IPS-NIHi11 (cell line): Measurements from ENCODE around the gene STARD5.
A peak's percentile ranks its signal among the peaks of the same experiment; 100 is the strongest.

Source experiments
- DNase-seq: peaks from one replicate; pipeline ENCODE4 v3.0.0; 2012; ENCODE audit warnings: mixed read lengths, low spot score

The STARD5 gene

GRCh38 chr15:81292523-81293001, 31.4 kb downstream of the STARD5 start:
- DNase-seq, result no peak

- no peak for DNase-seq
These were observed 31.9 kb downstream of the STARD5 start for GRCh38 chr15:81291916-81292522.

GRCh38 chr15:81289910-81290309, 34.0 kb downstream of the STARD5 start:
- no peak for DNase-seq

DNA sequence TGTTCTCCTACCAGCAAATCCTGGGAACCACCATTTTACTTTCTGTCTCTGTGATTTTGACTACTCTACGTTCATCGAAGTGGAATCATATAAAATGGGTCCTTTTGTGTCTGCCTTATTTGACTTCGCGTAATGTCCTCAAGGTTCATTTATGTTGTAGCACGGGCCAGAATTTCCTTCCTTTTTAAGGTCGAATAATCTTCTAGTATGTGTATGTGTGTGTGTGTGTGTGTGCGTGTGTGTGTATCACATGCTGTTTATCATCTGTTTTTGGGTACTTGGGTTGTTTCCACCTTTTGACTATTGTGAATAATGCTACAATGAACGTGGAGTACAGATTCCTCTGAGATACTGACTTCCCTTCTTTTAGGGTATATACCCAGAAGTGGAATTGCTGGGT, 35.3 kb downstream of the STARD5 start:
- no peak for DNase-seq

GRCh38 chr15:81288040-81288439, 35.9 kb downstream of the STARD5 start:
- no peak for DNase-seq

- no peak for DNase-seq
These were observed 37.3 kb downstream of the STARD5 start for GRCh38 chr15:81286621-81287121.

- no peak for DNase-seq
These were observed 38.5 kb downstream of the STARD5 start for GRCh38 chr15:81285461-81285860.

GRCh38 chr15:81284256-81285031, 39.5 kb downstream of the STARD5 start:
- DNase-seq, result no peak

DNA sequence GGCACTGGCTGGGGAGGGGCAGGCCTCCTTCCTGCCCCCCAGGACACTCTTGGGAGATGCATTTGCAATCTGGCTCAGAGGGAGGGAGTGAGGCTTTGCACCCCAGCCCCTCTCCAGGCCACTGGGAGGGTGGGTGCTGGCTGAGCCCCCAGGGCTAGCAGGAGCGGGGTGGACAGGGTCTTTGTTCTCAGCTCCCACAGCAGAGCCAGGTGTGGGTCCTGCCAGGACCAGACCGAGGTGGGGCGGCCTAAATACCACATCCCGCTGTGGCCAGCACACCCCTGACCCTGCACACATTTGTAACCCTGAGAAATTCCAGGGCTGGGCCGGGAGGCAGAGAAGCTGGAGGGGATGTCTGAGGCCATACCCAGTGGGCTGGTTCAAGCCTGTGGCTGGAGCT, 41.0 kb downstream of the STARD5 start:
- no peak for DNase-seq

- no peak for DNase-seq
These were observed 41.4 kb downstream of the STARD5 start for GRCh38 chr15:81282606-81282895.

DNA sequence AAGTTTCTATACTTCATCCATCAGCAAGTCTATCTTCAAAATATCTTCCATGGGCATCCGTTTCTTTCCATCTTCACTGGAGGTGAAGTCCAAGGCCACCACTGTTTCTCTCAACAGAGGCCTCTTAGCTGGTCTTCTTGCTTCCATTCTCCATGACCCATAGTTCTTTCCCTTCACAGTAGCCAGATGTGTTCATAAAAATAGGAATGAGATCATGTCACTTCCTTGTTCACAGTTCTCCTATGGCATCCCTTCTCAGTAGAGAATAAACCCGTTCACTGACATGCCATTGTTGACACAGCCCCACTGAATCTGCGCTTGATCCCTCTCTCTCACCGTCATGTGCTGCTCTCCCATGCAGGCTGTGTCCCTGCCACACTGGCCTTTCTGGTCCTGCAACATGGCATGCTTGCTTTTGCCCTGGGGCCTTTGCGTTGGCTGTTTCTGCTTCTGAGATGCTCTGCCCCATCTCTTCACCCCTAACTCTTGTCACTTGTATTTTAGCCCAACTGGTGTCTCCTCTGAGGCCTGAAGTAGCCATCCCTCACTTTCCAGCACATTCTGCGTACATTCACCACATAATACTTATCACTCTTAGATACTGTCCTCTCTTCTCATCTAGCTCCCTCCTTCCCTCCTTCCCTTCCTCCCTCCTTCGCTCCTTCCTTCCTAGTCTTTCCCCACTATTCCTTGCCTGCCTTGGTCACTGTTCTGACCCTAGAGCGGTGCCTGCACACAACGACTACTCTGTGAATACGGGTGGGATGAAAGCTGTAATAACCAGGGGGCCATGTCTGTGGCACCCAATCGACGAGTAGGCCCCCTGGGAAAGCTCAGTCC, 42.0 kb downstream of the STARD5 start:
- DNase-seq, result no peak

DNA sequence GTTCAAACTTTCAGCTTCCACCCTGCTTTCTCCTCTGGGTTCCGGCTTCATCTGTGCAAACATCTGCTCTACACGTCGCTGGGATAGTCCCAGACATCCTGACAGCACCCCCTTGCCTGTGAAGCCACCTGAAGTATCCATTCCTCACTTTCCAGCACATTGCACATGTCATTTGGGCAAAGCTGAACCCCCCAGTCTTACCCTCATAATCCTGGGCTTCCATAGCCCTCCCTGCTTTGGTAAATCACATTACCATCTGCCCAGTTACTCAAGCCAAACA, 42.5 kb downstream of the STARD5 start:
- DNase-seq, result no peak

DNA sequence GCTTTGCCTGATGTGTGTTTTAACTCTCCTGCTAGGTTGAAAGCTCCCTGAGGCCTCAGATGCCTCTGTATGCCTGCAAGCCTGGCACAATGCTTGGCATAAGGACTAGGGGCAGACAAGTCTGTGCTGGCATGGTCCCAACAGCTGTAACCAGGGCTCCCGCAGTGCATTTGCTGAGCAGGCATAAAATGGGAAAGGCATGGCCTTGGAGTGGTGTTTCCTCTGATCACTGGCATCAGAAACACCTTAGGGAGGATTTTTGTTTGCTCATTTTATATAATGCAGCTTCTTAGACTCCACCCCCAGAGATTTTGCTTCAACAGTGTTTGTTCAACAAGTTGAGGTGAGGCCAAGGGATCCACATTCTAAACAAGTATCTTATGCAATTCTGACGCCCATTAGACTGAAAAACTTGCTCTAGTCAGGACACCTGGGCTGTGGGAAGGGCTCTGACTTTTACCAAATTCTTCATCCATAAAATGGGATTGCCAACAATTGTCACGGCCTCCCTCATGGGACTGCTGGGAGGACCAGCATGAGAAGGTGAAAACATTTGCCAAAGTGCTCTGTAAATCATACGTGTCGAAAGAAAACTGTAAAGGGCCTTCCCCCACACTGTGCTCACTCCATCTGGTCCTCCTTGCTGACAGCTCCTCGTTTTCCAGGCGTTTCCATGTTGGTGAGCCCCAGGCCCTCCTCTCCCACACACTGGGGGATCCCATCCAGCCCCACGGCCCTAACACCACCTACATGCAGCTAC, 43.1 kb downstream of the STARD5 start:
- no peak for DNase-seq

DNA sequence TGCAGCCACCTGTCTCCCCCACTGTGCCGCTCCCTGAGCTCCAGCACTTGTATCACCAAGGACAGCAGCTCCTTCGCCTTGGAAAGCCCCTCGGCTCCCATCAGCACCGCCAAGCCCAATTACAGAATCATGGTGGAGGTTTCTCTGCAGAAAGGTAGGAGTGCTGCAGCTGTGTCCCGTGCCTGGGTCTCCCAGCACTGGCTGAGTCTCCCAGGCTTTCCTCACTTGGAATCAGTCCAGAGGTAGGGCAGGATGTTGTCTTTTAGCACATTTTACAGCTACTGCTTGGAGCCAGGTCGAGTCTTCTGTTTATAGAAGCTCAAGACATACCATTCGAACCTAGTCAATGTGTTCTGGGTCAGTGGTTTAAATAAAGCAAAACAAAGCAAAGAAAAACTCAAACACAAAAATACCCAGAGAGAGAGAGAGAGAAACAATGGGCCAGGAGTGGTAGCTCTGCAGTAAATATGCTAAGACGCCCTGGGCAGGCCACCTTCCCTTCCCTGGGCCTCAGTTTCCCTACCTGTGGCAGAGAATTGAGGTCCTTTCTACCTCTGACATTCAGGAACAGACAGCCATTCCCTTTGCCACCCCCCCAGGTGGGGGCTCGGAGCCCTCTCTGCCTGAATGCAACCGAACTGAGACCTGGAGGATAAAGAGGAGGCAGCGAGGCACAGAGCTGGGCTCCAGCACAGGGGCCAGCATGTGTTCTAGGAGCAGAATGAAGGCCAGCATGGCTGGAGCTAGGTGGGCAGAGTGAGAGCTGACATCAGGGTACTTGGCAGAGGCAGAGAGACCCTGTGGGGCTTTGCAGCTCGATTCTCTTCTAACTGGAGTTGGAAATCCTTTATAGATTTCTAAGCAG, 44.1 kb downstream of the STARD5 start:
- no peak for DNase-seq

GRCh38 chr15:81278306-81279029, 45.5 kb downstream of the STARD5 start:
- no peak for DNase-seq

- DNase-seq, result no peak
These were observed 46.1 kb downstream of the STARD5 start for GRCh38 chr15:81277851-81278250.

DNA sequence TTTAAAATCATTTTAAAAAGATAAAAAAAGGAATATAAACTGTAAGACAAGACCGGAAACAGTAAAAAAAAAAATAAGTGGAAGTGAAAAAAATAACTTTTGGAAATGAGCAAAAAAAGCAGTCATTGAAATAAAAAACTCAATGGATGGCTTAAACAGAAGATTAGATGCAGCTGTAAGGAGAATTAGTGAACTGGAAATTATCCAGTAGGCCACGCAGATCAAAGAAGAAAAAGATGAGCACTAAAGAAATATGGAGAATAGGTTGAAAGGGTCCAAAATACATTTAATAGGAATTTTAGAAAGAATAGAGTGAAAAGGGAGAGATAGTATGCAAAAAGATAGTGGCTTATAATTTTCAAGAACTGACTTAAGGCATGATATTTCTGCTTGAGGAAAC, 47.0 kb downstream of the STARD5 start:
- no peak for DNase-seq

- no peak for DNase-seq
These were observed 48.1 kb downstream of the STARD5 start for GRCh38 chr15:81275711-81276392.

DNA sequence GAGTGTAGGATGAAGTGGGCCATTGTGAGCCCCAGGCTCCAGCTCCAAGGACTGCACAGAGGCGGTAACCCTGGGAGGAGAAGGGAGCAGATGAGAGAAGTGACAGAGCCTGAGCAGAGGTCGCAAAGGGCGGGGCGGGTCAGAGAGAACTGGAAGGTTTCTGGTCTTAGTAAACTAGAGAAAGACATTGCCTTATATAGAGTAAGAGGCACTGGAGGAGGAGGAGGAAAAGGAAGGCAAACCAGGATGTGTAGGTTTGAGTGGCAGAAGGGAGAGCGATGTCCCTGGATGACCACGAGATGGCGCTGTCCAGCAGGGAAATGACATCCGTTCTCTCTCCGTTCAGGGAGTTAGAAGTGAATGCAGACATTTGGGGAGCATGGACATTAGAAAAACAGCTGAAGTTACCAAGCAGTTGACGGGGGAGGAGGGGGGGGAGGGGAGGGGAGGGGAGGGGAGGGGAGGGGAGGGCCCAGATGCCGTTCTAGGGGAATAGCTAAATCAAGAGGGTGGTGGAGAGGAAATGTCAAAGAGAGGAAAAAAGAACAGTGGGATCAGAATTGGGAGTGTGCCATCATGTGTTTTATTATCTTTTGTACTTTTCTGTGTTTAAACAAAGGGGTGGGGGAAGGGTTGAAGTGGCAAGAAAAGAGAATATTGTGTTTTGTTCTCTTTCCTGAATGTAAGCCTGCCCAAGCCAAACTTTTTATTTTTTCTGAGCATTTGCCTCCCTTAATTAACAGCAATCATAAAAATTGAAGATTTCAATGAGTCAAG, 48.8 kb downstream of the STARD5 start:
- peak; percentile 81 for DNase-seq
